AG09319 (cell line): Measurements from ENCODE around the gene ZSWIM1.
A peak's percentile ranks its signal among the peaks of the same experiment; 100 is the strongest.

ENCODE experiments used
- DNase-seq: peaks from one replicate; pipeline ENCODE4 v3.0.0-alpha.2; 2010; ENCODE audit warnings: low read depth; ENCODE audit errors: extremely low read depth
- TF ChIP-seq, protein P1 (sequence below): IDR thresholded peaks from 2 replicates; pipeline ENCODE4 v1.5.1; 2011; ENCODE audit warnings: low read depth, mild to moderate bottlenecking, inconsistent platforms, low read length, moderate library complexity

ZSWIM1 gene

DNA sequence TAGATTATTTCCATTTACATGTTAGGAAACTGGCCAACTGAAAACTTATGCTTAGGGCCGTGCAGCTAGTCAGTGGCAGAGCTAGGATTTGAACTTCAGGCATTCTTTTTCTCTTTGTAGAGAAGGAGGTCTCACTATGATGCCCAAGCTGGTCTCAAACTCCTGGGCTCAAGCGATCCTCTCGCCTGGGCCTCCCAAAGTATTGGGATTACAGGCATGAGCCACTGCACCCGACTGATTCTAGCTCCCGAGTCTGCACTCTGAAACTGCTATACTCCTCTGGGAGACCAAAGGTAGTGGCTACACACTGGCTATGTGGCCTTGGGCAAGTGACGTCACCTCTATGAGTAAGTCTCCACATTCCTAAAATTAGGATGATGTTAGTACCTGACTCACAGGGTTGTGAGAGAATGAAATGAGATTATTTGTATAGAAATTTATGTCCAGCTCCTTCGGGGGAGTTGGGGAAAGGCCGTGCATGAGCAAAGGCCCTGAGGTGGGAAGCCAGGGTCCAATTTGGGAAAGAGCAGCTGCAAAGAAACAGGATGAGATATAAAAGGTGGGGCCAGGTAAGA is 24.6 kb downstream of the ZSWIM1 start:
- TF ChIP-seq, protein P1, sequence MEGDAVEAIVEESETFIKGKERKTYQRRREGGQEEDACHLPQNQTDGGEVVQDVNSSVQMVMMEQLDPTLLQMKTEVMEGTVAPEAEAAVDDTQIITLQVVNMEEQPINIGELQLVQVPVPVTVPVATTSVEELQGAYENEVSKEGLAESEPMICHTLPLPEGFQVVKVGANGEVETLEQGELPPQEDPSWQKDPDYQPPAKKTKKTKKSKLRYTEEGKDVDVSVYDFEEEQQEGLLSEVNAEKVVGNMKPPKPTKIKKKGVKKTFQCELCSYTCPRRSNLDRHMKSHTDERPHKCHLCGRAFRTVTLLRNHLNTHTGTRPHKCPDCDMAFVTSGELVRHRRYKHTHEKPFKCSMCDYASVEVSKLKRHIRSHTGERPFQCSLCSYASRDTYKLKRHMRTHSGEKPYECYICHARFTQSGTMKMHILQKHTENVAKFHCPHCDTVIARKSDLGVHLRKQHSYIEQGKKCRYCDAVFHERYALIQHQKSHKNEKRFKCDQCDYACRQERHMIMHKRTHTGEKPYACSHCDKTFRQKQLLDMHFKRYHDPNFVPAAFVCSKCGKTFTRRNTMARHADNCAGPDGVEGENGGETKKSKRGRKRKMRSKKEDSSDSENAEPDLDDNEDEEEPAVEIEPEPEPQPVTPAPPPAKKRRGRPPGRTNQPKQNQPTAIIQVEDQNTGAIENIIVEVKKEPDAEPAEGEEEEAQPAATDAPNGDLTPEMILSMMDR = no peak
- DNase-seq = no peak

DNA sequence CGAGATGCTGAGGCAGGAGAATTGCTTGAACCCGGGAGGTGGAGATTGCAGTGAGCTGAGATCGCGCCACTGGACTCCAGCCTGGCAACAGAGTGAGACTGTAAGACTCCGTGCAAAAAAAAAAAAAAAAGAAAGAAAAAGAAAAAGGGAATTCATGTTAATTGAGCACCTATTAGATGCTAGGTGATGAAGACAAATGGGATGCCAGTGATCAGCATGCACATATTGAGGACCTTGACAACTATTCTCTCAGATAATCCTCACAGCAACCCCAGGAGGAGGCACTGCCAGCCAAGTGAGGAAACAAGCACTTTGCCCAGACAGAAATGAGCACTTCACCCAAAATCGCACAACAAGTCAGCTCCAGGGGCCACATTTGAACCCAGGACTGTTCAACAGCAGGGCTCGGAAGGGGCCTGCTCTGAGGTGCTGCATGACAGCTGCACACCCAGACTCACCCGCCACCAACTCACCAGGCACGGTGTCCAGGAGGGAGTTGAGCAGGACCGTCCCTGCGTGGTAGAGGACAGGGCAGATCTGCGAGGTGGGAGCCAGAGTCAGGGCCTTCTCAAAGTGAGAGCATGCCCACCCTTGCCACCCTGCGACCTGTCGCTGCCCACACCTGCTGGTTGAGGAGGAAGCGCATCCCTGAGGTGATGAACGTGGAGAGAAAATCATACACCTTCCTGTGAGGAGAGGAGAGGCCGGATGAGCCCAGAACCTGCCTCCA is 26.4 kb downstream of the ZSWIM1 start:
- TF ChIP-seq, protein P1 = no peak
- DNase-seq = no peak

DNA sequence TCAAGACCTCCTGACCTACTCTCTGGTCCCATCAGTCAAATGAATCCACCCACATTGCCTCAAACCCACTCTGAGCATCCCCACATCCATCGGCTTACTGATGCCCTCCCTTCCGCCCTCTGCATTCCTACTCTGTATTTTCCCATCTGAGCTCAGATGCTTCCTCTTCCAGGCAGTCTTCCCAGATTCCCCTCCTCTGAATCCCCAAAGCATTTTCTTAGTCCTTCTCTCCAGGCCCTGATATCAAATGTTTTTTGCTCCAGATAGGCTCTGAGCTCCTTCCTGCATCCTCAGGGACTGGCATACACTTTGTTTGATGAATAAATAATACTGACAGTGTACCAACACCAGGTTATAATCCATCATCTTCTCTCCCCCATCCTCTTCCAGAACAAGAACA is 27.1 kb downstream of the ZSWIM1 start:
- TF ChIP-seq, protein P1 = no peak
- no peak for DNase-seq

DNA sequence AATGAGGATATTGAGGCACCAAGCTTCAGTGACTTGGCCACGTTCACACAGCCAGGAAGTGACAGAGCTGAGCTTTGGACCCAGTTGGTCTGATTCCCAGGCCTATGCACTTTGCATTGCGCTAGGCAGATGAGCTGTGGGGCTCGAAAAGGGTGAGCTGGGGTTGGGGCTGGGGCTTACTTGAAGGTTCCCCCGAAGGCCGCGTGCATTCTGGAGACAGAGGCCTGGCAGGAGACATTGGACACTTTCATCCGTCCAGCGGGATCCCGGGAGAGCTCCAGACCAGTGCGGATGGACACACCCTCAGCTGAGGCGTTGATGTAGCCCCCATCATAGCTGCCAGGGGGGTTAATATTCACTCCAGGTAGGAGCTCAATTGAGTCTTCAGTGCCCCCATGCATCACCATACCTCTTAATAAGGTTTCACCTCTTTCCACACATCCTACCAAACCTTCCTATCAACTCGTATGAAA is 28.3 kb downstream of the ZSWIM1 start:
- no peak for DNase-seq
- TF ChIP-seq, protein P1 = no peak

DNA sequence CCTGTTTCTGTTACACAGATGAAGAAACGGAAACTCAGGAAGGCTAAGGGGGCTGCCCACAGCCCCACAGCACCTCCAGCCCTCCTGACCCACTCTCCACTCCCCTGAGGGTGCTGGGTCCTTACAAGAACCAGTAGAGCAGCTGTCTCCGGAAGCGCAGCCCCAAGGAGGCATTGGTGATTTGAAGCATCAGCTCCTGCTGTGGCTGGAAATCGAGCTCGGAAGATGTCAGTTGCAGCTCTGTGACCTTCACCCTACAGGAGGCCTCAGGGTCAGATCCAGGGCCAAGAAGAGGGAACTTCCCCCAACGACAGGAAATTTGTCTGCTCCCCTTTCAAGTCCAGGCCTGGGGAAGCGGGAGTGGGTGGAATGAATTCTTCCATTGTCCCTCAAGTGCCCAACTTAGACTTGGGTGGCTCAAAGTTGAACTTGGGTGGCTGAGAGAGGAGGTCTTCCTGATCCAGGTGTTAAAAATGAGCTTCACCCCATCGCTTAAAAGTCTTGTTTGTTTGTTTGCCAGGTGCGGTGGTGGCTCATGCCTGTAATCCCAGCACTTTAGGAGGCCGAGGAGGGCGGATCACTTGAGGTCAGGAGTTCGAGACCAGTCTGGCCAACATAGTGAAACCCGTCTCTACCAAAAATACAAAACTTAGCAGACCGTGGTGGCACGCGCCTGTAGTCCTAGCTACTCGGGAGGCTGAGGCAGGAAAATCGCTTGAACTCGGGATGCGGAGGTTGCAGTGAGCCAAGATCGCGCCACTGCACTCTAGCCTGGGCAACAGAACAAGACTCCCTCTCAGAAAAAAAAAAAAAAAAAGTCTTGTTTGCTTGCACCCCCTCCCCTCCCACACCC is 29.0 kb downstream of the ZSWIM1 start:
- TF ChIP-seq, protein P1 = no peak

DNA sequence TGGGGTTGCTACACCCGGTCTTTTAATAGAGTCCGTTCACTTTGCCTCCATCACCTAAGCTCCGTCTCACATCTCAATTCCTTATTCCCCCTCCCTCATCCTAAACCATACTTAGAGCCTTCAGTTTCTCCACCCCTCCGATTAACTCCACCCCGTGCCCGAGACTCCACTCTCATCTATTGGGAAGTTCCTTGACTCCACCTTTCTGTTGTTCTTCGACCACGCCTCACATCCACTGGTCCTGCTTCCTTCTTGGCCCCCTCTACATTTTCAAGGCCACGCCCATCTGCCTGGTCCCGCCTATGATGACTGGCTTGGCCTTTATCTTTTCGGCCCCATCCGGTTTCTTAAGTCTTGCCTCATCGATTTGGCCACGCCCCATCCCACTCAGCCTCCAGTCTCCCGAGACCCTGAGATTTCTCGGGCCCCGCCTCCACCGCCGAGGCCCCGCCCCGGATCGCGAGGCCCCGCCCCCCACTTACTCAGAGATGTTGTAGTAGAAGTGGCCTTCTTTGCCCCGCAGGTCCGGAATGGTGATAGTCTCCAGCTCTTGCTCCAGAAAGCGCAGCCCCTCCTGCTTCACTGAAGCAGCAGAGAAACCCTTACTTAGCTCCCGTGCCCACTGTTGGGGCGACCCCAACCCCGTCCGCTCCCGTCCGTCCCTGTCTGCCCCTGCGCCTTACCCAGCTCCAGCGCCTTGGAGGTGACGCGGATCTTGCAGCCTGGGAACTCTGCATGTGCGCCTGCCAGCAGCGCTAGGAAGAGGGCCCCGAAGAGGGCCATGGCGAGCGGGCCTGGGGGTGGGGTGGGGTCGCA is 29.9 kb downstream of the ZSWIM1 start:
- TF ChIP-seq, protein P1 = no peak

More for the DNA sequence above, 29.0 kb downstream of the ZSWIM1 start:
- DNase-seq = no peak

More for the DNA sequence above, 29.9 kb downstream of the ZSWIM1 start:
- peak; percentile 99 for DNase-seq
